GM18526 (cell line): ENCODE measurements around the gene PAH.

Experiments used
- POLR2A ChIP-seq: IDR thresholded peaks from 3 replicates; pipeline ENCODE4 v1.6.1; 2011; ENCODE audit not compliant: insufficient read length; ENCODE audit errors: extremely low read depth

Gene PAH

DNA sequence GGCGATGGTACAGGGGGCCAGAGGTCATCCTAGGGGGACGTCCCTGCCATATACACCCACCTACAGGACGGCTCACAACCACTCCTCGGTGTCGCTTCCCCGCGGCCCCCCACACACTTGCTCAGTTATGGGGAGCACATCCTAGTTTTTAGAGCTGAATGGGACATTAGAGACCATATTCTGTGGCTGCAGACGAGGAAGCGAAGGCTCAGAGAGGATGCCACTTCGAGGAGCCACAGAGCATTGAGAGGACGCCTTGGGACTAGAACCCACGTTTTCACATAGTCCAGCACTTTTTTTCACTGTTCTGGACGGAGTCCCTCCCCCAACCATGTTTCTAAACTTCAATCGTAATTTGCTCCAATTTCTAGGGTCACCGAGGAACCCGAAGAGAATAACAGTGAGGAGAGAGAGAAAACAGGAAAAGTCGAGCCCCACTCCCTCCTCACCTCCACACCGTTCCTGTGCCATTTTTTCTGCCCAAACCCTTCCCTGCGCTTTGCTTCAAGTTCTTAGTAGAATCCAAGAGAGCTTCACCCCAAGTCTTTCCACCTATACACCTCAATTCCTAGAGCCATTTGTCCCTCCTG lies 39.8 kb upstream of the PAH start:
- no peak for TF ChIP-seq POLR2A

DNA sequence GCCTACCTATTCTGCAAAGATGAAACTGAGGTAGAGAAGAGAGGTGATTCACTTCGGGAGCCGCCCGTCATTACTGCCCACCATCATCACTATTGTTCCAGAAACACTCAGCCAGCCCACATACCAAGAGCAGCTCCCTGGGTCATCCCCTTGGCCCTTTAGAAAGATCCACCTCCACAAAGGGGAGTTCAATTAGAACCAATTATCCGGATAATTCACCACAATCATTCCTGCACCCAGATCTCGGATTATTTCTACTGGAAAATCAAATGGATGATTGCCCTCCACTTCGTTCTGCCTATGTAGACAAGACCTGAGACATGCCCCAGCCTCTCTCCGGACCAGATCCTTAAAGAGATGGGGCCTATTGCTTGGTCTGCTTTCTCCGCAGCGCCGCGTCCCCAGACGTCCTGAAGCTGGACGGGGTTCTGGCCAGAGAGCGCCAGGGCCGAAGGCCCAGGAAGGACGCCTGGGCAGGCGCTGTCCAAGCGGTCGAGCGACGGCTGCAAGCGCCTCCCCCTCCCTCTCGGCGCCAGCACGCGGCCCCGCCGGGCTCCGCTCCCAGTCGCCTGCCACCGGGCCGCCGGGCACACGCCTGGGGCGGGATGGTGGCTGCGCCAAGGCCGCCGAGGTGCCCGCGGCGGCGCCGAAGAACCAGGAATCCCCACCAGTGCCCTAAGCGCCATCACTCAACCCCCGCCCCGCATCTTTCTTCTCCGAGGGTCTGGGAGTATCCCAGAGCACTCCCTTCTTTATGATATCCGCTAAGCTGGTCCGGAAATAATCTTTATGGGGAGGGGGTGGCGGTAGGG lies 39.1 kb upstream of the PAH start:
- no peak for TF ChIP-seq POLR2A

DNA sequence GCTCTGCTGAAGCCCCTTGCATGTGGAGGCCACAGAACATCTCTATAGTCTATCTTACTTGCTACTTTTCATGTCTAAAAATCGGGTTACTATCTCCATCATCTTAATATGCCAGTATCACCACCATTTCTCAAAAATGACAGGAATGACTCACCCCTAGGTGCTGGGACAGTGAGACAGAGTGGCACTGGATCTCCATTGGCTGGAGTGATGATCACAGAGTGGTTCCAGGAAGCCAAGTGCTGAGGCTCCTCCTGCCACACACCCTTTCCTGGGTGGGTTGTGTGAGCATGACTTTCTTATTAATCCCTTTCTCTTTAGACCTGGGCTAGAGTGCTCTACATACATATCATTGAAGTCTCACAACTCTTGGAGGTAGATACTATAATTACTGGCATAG lies 37.1 kb upstream of the PAH start:
- TF ChIP-seq POLR2A, result no peak

DNA sequence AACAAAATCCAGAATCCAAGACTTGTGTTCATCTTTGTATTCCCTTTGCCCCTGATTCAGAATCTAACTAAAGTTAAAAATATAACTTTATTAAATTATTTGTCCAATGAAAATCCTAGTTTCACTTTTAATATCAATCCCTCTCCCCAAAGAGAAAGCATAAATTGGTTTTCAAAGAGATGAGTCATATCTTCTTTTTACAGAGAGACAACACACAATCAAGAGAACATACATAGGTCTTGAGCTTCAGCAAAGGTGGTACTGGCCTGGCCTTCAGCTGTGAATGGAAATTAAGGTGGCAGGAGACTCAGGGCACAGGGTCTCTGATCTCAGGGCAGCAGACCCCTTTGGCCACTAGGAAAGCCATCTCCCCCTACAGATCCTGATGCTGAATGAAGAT lies 36.2 kb upstream of the PAH start:
- TF ChIP-seq POLR2A, result no peak

DNA sequence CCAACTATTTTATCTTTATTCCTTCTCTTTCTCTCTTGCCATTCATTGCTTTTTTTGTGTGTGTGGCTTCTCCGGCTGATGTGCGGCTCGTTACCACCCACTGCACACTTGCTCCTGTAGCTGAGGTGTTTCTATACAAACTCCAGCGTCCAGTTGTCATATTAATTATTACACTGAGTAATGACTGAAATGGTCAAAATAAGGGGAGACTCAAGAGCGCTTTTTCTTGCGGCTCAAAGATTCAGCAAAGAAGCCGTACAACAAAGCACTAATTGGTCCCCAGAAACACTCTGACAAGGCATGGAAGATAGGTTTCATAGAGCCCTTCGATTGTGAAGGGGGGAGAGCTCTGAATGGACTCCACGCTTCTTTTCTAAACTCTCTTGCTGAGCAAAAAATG lies 34.8 kb upstream of the PAH start:
- no peak for TF ChIP-seq POLR2A

DNA sequence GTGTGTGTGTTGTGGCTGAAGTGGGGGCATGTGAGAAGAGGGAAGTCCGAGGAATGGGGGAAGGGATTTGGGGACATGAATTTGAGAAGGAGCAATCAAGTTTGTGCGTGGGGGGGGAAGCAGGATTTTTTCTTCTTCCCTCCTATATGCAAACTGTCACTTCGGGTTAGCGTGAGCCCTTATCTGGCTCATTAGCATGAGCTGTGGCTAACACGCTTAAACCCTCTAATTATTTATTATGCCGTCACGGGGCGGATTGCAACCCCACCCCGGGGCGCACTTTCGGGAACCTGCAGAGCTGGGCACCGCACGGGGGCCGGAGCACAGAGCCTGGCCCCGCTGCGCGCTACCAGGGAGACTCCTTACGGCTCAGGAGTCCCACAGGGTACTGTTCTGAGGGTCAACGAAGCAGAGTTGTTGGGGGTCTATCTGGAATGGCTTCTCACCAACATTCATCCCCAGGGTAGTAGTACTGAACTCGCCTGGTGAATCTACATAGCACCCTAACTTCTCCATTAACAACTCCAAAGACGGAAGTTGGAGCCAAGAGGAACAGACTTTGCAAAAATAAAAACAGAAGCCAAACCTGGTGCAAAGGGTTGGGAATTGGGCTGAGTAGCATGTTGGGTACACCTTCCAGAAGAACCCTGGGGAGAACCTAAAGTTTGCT lies 34.0 kb upstream of the PAH start:
- TF ChIP-seq POLR2A, result no peak

DNA sequence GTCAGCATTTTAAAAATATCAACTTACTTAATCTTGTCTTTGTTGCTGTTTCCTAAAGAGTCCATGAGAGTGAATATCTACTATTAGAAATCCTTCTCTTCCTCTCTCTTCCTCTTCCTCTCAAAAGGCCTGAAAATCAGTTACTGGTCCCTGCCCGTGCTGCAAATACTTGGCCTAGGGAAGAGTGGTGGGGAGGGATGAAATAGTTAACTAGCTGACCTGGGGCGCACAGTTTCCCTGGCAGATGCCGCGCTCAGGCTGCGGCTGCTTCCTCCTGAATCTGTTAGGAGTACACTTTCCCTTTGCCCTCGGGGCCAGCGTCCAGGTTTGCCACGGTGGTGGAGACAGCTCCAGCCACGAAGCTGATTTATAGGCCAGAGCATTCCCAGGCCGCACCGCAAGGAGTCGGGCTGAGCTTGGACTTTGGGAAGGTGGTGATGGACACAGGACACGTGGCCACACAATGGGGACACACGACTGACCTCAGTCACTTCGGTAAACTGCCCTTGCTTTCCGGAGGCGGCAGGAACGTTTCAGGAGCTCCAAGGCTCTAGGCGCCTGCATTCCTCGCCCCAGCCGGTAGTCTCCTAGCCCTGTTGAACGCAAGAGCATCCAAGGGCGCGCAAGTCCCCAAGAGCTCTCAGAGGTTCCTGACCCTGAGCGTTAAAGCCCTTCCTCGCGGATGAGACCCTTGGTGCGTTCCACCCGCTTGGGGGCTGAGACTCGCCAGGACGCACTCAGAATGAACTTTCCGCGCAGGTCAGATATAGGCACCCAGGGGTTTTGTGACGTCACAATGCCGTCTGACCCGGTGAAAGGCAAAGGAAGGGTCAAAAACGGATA lies 33.3 kb upstream of the PAH start:
- TF ChIP-seq POLR2A, result no peak

DNA sequence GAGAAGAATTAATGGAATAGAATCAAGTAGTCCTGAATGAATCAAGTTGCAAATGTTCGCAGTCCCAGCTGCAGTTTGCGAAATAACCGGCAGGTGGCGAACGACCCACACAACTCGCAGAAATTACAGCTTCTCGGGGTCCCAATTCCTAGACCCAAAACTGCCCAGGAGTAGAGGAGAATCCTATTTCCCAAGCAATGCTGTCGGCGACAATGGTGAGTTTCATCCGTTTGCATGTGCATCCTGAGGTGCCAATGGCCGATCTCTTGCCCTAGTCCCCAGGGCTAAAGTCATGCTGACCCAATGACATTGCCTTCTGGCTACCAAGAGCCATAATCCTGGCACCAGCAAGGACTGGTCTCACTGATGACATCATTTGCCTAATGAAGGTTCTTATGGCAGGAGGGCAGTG lies 31.9 kb upstream of the PAH start:
- TF ChIP-seq POLR2A, result no peak

DNA sequence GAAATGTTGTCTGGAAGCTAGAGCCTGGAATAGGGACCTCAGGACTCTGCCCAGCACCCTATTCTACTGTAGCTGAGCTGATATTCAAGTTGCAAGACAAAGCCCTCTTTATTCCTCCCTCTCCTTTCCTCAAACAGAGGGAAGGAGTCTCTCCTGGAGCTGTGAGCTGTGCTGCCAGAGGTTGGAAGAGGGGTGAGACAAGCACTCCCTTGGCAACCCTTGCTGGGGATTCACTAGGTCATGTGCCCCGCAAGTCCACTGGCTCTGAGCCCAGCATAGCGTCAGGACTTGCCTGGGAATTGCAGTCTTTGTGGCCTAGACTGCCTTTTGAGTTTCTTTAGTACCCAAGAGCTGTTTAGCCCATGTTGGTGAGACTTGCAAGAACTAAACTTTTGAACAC lies 29.0 kb upstream of the PAH start:
- TF ChIP-seq POLR2A, result no peak

DNA sequence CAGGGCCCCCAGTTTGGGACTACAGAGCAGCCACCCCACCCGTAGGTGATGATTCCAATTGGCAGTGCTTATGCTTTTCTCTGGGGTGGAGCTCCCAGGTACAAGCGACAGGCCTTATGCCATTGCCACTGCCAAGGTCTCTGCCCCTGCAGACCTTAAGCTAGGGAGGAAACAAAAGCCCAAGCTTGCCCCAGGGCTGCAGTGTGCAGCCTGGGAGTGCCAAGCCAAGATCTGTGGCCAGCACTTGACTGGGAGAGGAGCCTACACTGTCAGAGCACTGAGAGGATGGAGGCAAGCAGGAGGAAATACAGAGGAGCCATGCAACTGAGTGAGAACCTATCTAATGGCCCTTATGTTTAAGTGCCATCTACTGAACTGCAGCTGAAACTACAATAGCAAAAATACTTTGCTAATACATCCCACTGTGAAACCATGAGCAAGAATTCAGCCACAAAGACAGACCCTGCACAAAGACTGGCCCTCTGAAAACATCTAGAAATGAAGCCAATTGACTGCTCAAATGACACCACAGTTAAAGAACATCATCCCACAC lies 22.7 kb upstream of the PAH start:
- TF ChIP-seq POLR2A, result no peak

DNA sequence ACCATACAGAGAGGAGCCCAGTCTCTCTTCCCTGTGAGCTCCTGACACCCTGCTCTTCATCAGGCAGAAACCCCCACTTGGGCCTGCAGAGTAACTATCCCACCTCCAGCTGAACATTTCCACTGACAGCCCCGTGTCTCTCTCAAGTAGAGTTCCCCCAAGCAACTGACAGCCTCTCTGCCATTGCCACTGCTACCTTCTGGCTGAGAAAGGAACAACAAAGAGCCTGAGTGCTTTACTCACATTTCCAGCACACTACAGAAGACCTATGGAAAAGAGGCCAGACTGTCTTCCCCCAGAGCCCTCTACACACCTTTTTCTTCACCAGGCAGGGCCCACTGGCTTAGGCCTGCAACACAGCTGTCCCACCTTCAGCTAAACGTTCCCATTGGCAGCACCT lies 22.0 kb upstream of the PAH start:
- TF ChIP-seq POLR2A, result no peak

DNA sequence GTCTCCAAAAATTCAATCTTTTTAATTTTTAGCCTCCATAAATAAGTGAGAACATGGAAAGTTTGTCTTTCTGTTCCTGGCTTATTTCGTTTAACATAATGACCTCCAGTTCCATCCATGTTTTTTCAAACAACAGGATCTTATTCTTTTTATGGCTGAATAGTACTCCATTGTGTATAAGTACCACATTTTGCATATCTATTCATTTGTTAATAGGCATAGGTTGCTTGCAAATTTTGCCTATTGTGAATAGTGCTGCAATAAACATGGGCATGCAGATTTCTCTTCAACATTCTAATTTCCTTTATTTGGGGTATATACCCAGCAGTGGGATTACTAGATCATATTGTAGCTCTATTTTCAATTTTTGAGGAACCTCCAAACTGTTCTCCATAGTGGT lies 16.1 kb upstream of the PAH start:
- TF ChIP-seq POLR2A, result no peak

DNA sequence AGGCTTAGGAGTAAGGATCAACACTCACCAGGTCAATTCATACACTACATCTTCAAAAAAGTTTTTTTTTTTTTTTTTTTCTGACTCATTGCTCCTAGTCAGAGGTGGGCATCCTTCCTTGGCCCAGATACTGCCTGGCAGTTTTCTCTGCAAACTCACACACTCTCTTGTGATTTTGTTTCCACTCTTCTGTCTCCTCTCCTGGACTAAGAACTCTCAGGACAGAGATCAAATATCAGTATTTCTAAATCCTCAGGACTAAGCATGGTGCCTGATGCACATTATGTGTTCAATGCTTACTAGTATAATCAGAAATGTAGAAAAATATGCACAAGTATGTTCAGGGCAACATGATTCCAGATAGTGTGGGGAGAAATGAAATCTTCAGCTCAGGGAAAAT lies 10.2 kb upstream of the PAH start:
- no peak for TF ChIP-seq POLR2A

DNA sequence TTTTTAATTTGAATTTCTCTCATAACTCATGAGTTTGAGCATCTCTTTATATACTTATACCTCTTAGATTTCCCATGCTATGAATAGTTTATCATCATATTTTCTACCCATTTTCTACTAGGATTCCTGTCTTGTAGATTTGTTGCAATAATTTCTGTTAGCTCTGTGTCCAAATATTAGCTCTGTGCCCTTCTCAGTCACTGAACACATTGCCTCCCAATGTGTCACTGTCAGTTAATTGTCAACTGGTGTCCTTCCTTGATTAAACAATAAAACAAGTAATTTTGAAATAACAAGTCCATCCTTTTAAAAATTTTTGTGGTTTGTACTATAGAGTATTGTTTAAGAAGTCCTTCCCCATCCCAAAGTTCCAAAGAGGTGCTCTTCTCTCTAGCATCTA lies 4.2 kb upstream of the PAH start:
- TF ChIP-seq POLR2A, result no peak

DNA sequence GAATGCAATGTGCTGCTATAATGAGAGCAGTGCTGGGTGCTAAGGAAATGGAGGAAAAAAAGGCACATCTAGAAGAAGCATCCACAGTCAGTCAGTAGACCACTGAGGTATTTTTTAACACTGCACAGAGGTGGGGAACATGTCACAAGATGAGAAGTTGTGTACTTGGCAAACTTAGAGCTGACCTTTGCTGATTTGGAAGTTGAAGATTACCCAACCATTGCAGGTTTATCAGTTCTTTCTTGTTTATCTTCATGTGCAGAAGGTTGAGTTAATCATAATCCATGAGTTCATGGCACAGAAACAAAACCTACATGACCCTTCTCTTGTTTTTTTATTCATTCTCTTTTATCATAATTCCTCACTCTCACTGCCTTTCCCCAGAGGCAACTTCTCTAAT lies 3.2 kb upstream of the PAH start:
- TF ChIP-seq POLR2A, result no peak
